Duodenal mucosa (tissue), 2 donors: ENCODE results near the gene MARK1.

Experiments
- H3K27ac ChIP-seq: one replicate; pipeline ENCODE4 v1.7.0; 2013; ENCODE audit warnings: low read depth, low read length
- H3K27me3 ChIP-seq, 2 donors: one replicate each; pipeline ENCODE4 v1.7.0; 2013; ENCODE audit warnings: low read length in 2 of 2, control low read depth in 1 of 2; ENCODE audit not compliant: insufficient read depth in 2 of 2, control insufficient read depth in 1 of 2
- H3K36me3 ChIP-seq, 2 donors: one replicate each; pipeline ENCODE4 v1.7.0; 2013; ENCODE audit warnings: low read length in 2 of 2, control low read depth in 1 of 2; ENCODE audit not compliant: insufficient read depth in 2 of 2, control insufficient read depth in 1 of 2
- H3K4me1 ChIP-seq, 2 donors: one replicate each; pipeline ENCODE4 v1.7.0; 2013; ENCODE audit warnings: low read length in 2 of 2, control low read depth in 1 of 2; ENCODE audit not compliant: insufficient read depth in 2 of 2, control insufficient read depth in 1 of 2
- H3K4me3 ChIP-seq, 2 donors: one replicate each; pipeline ENCODE4 v1.7.0; 2013; ENCODE audit warnings: low read length in 2 of 2, low read depth in 1 of 2
- H3K9ac ChIP-seq, 2 donors: one replicate each; pipeline ENCODE4 v1.7.0; 2013; ENCODE audit warnings: low read length in 2 of 2, low read depth in 1 of 2
- H3K9me3 ChIP-seq, 2 donors: one replicate each; pipeline ENCODE4 v1.7.0; 2013; ENCODE audit warnings: low read length in 2 of 2, control low read depth in 1 of 2; ENCODE audit not compliant: control insufficient read depth in 1 of 2

MARK1 gene

DNA sequence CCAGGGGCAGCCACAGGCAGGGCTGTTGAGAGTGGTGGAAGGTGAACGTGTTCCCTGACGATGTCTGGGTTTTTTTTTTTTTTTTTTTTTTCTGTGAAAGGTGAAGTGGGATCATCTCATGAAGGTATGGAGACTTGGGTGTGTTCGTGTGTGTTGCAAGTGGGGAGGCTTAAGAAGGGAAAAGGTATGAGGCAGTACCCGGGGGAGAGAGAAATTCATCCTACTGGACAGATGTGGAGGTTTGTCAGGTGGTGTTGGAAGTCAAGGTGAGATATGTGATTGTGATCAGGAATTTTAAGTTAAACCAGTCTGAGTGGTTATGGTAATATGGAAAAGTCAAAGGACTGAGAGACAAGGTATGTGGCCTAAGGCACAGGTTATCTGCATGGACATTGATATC is 167.5 kb downstream of the MARK1 start:
- Histone ChIP-seq H3K4me1 (peaks cover 6 to 8% of the 10 kb centered on the region in 2 donors), H3K9me3 (no peaks in the 10 kb centered on the region), H3K27me3 (no peaks in the 10 kb centered on the region), H3K4me3 (no peak overlapping the region), H3K36me3 (peaks cover 4 to 24% of the 10 kb centered on the region in 2 donors), H3K9ac (no peak overlapping the region), H3K27ac (no peak overlapping the region)

GRCh38 chr1:220696226-220696862 is 168.4 kb downstream of the MARK1 start:
- Histone ChIP-seq H3K4me3 (no peak overlapping the region), H3K36me3 (peaks cover 4 to 24% of the 10 kb centered on the region in 2 donors), H3K9ac (no peak overlapping the region), H3K9me3 (no peaks in the 10 kb centered on the region), H3K27me3 (no peaks in the 10 kb centered on the region), H3K27ac (no peak overlapping the region), H3K4me1 (peaks cover 5 to 13% of the 10 kb centered on the region in 2 donors)

DNA sequence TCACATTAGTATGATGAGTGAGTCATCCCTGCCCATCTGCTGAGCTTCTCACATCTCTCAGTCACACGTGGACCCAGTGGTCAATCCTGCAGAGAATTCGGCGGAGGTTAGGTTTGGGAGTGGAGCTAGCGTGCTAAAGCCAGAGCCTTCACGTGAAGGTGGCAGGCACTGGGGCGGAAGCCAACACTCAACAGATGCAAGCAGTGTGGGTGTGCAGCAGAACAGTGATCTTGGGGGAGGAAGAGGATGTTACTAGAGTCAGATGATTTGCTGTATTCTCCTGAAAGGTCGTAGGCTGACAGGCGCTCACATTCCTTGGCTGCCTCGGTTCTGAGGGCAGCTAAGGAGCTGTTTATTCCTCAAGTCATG is 168.9 kb downstream of the MARK1 start:
- Histone ChIP-seq H3K4me3 (no peak overlapping the region), H3K27ac (no peak overlapping the region), H3K4me1 (peaks cover 0 to 11% of the 10 kb centered on the region in 2 donors), H3K9me3 (no peaks in the 10 kb centered on the region), H3K27me3 (no peaks in the 10 kb centered on the region), H3K36me3 (peaks cover 4 to 24% of the 10 kb centered on the region in 2 donors), H3K9ac (no peak overlapping the region)

GRCh38 chr1:220697326-220697725 is 169.4 kb downstream of the MARK1 start:
- Histone ChIP-seq H3K4me1 (peaks cover 0 to 10% of the 10 kb centered on the region in 2 donors), H3K9me3 (no peaks in the 10 kb centered on the region), H3K4me3 (no peak overlapping the region), H3K36me3 (peaks cover 4 to 24% of the 10 kb centered on the region in 2 donors), H3K9ac (no peak overlapping the region), H3K27me3 (no peaks in the 10 kb centered on the region), H3K27ac (no peak overlapping the region)

- Histone ChIP-seq H3K9ac (no peak overlapping the region), H3K4me3 (no peak overlapping the region), H3K27me3 (no peaks in the 10 kb centered on the region), H3K36me3 (peaks cover under 1 to 24% of the 10 kb centered on the region in 2 donors), H3K27ac (no peak overlapping the region), H3K9me3 (no peaks in the 10 kb centered on the region), H3K4me1 (peaks cover 0 to 10% of the 10 kb centered on the region in 2 donors)
These were observed 170.7 kb downstream of the MARK1 start for GRCh38 chr1:220698607-220699016.

GRCh38 chr1:220699044-220699443 is 171.1 kb downstream of the MARK1 start:
- Histone ChIP-seq H3K9me3 (no peaks in the 10 kb centered on the region), H3K36me3 (peaks cover 0 to 24% of the 10 kb centered on the region in 2 donors), H3K9ac (no peak overlapping the region), H3K4me3 (no peak overlapping the region), H3K27me3 (no peaks in the 10 kb centered on the region), H3K27ac (no peak overlapping the region), H3K4me1 (peaks cover 0 to 10% of the 10 kb centered on the region in 2 donors)

DNA sequence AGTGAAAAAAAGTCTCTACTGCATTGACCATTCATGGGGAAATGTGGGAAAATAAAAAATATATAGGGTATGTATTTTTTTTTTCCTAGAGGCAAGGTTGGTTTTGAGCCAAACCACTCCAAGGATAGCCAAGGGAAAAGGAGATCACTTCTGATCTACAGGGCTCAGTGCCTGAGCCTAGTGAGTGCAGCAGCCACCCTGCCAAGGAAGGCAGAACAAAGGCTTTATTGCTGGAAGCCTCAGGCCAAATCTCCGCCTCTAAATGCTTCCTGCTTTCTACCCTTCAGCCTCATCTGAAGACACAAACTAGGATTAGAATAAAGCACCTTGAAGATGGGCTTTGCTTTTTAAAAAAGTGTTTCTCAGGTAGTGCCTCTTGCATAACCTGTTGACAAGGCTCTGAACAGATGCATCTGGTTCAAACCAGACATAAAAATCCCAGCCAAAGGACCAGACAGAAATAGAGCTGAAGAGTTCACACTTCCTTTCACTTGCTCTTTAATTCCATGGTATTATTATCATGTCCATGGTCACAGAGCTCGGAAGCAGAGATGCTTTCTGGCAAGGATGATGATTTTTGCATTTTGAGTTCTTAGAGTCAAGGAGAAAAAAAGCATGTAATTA is 172.7 kb downstream of the MARK1 start:
- H3K4me3 ChIP-seq = no peak overlapping the region
- H3K4me1 ChIP-seq = peaks cover 7 to 19% of the 10 kb centered on the region in 2 donors
- H3K27me3 ChIP-seq = no peaks in the 10 kb centered on the region
- peaks cover 0 to 24% of the 10 kb centered on the region in 2 donors for H3K36me3 ChIP-seq
- no peak overlapping the region for H3K27ac ChIP-seq
- no peak overlapping the region for H3K9ac ChIP-seq
- no peaks in the 10 kb centered on the region for H3K9me3 ChIP-seq

DNA sequence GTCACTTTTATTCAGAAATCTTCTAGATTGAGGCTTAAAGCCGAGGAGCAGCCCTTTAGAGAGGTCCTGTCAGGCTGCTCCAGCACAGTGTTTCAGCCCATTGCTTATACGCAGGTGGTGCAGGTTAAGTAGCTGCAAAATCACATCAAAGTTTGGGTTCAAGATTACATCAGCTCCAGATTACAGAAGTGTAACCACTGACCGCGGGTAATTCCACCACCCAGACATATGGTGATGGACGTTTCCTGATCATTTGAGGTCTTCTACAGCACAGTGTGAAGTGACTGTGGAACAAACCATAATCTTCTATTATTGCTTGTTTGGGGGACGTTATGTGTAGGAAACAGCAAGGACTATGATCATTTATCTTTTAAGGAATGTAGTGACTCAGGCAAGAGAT is 174.0 kb downstream of the MARK1 start:
- Histone ChIP-seq H3K27me3 (no peaks in the 10 kb centered on the region), H3K36me3 (peaks cover 0 to 16% of the 10 kb centered on the region in 2 donors), H3K9me3 (no peaks in the 10 kb centered on the region), H3K9ac (no peak overlapping the region), H3K27ac (no peak overlapping the region), H3K4me1 (peaks cover 20 to 32% of the 10 kb centered on the region in 2 donors), H3K4me3 (no peak overlapping the region)

GRCh38 chr1:220702733-220703270 is 174.9 kb downstream of the MARK1 start:
- H3K9ac ChIP-seq = no peak overlapping the region
- peaks cover 0 to 8% of the 10 kb centered on the region in 2 donors for H3K36me3 ChIP-seq
- no peaks in the 10 kb centered on the region for H3K27me3 ChIP-seq
- H3K4me3 ChIP-seq = no peak overlapping the region
- no peak overlapping the region for H3K27ac ChIP-seq
- peaks cover 27 to 33% of the 10 kb centered on the region in 2 donors for H3K4me1 ChIP-seq
- no peaks in the 10 kb centered on the region for H3K9me3 ChIP-seq

DNA sequence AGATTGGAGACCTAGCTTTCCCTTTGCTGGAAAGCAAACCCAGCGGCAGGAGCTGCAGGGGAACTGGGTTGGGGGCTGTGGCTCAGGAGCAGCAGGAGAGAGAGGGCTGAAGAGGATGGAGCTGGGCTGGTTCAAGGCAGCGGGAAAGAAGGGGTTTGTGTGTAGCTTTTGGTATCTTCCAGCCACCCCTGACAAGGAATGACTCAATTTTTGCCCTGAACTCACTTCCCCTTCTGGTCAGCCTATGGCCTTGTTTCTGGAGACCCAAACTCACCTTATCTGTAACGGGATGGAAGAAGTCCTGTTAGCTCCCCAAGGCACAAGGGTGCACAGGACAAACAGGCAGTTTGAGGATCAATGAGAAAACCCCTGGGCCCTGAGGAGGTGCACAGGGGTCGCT is 175.4 kb downstream of the MARK1 start:
- no peaks in the 10 kb centered on the region for H3K9me3 ChIP-seq
- H3K27me3 ChIP-seq = no peaks in the 10 kb centered on the region
- no peak overlapping the region for H3K9ac ChIP-seq

More for the DNA sequence above, 175.4 kb downstream of the MARK1 start:
- H3K4me1 ChIP-seq = peaks cover 27 to 33% of the 10 kb centered on the region in 2 donors
- H3K4me3 ChIP-seq = no peak overlapping the region
- H3K27ac ChIP-seq = no peak overlapping the region
- H3K36me3 ChIP-seq = peaks cover 0 to 3% of the 10 kb centered on the region in 2 donors
